ENCODE data around the gene ACKR2.
"Not testable (repeated sequence)": the region's sequence is repeated elsewhere in the genome, so short reads cannot be mapped to it uniquely, and the experiment has no call there.

The ACKR2 gene

DNA sequence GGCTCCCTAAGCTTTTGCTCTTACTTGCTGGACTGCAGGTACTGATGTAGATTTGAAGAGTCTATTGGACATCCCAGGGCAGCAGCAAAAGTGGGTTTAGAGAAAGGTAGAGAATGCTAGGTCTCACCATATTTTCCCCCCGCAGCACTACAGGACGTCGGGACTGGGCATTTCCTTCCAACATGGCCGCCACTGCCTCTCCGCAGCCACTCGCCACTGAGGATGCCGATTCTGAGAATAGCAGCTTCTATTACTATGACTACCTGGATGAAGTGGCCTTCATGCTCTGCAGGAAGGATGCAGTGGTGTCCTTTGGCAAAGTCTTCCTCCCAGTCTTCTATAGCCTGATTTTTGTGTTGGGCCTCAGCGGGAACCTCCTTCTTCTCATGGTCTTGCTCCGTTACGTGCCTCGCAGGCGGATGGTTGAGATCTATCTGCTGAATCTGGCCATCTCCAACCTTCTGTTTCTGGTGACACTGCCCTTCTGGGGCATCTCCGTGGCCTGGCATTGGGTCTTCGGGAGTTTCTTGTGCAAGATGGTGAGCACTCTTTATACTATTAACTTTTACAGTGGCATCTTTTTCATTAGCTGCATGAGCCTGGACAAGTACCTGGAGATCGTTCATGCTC is 55.2 kb downstream of the ACKR2 start:
- no peak for DNase-seq

DNA sequence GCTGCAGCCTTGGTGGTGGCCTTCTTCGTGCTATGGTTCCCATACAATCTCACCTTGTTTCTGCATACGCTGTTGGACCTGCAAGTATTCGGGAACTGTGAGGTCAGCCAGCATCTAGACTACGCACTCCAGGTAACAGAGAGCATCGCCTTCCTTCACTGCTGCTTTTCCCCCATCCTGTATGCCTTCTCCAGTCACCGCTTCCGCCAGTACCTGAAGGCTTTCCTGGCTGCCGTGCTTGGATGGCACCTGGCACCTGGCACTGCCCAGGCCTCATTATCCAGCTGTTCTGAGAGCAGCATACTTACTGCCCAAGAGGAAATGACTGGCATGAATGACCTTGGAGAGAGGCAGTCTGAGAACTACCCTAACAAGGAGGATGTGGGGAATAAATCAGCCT is 56.0 kb downstream of the ACKR2 start:
- no peak for DNase-seq

DNA sequence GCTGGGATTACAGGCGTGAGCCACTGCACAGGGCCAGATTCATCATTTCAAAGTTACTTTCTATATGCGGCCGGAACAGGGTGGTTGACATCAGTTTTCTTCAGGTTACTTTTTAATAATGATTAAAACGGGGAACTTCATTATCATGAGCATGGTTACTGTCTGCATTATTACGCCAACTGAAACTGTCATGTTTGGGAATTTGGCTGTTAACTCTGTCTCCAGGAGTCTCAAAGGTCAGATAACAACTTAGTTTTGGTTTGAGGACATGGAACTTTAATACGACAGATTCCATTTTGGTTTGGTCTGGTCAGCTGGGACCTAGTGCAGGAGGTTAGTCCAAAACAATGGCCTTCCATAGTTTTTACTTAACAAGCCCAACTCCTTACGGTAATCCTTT is 57.9 kb downstream of the ACKR2 start:
- no peak for DNase-seq

DNA sequence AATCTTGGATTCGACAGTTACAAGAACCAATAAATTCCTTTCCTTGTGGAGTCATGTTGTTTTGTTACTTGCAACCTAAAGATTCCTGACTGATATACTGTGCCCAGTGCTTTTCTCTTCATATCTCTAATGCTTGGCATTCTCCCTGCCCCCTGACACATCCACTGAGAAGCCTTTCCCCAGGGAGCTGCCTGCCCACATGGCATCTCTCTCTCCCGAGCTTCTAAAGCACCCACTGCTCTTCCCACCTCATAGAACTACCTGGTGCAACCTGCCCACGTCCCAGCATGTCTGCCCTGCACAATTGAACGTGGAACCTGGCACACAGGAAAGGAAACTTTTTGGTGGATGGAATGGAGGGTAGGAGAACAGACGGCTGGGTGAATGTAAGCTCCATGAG is 59.6 kb downstream of the ACKR2 start:
- DNase-seq: no peak

DNA sequence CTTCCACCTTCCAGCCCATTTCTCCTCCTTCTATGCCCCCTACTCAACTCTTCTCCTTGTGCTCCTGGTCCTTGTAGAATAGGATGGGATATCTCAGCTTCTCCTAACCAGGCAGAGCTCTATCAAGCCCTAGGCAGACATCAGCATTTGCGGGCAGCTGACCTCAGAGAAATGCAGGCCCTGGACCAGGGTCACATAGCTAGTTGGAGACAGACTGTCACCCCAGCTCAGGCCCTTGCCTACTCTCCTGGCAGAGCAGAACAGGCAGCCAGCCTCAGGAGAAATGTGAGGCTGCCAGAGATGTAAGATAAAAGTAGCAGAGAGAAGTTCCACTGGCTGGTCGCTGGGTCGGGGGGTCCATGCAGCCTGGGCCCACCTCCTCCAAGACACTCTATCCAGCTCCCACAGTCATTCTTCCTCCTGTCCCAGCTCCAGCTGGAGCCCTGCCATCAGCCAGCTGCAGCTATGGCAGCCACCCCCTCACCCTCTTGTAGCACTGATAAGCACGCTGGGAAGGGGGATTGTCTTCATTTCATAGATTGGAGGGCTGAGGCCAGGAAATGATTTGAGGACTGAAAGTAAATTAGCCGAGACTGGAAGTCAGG is 62.4 kb downstream of the ACKR2 start:
- no peak for DNase-seq

DNA sequence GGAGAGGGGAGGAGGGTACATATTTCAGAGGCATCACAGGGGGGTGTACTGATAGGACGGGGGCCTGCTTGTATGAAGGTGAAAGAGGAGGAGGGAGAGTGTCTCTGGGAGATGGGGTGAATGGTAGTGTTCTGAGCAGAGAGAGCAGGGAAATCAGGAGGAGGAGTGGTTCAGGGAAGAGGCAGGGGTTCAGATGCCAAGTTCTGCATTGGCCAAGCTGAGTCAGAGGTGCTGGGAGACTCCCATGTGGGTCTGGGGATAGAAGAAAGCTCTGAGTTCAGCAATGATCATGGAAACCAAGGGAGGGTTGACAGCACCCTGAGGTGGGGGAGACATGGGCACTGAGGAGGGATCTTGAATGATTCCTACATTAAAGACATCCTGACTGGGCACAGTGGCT is 63.5 kb downstream of the ACKR2 start:
- no peak for DNase-seq

DNA sequence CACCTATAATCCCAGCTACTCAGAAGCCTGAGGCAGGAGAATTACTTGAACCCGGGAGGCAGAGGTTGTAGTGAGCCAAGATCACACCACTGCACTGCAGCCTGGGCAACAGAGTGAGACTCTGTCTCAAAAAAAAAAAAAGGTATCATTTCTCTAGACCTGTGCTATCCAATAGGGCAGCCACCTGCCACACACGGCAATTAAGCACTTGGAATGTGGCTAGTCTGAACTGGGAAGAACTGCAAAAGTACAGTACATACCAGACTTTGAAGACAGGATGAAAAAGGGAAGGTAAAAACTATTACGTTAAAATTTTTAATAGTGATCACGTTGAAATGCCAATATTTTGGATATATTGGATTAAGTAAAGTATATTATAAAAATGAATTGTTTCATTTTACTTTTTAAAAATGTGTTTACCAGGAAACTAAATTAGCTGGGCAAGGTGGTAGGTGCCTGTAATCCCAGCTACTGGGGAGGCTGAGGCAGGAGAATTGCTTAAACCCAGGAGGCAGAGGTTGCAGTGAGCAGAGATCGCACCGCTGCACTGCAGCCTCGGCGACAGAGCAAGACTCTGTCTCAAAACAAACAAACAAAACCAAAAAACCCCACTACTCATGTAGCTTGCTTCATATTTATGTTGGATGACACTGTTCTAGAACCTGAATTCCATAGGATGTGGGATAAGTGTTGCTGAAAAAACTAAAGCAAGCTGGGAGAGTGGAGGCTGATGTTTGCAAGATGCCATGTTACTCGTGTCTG is 64.2 kb downstream of the ACKR2 start:
- DNase-seq: no peak

DNA sequence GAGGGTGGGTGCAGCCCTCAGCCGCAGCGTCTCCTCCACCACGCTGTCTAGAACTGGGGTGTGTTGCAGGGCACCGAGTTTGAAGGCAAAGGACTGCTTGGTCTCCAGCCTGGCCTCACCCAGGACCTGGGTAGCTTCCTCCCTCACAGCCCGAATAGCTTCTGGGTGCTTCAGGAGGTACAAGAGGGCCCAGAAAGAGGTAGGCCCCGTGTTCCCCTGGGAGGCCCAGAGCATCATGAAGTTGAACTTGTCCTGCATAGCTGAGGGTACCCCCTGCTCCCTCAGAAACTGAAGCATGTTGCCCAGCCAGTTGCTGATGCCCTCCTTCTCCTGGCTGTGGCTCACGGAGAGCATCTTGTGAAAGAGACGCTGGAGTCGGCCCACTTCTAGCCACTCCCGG is 65.5 kb downstream of the ACKR2 start:
- no peak for DNase-seq

DNA sequence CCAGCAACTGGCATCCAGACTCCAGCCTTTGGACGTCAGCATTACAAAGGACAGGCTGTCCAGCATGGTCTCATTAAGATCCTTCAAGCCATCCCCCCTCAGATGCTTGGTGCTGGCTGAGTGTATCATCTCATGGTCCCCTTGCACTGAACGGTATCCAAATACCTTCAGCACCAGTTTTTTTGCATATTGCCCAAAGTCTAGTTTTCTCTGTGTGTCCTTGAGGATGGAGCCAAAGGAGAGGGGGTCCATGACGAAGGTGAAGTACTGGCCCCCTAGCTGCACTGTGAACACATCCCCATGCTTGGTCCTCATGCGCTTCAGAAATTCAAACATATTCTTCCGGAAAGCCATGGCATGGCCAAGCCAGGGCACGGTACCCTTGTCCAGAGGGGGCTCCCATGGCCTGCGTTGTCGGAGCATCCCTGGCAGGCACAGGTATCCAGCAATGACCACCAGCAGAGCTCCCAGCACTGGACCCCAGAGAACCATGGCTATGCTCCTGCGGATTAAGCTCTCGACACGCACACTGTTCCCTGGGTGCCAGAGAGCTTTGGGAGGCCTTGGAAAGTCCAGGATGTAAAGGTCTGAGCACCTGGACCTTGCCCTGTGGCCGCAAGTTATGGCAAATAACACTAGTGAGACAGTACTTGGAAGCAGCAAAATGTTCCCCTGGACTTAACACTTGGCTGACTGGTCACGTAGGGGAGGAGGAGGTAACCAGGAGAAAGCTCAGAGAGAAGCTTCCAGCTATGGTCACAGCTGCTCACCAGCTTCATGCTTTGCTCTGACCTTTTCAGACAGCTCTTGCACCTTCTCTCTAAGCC is 66.3 kb downstream of the ACKR2 start, which contains the start of gene CYP8B1:
Gene CYP8B1 (minus strand): TSS at position 555 of the 827 bp plus-strand sequence. CDS start 63 bp downstream, at position 492.
- DNase-seq: no peak

DNA sequence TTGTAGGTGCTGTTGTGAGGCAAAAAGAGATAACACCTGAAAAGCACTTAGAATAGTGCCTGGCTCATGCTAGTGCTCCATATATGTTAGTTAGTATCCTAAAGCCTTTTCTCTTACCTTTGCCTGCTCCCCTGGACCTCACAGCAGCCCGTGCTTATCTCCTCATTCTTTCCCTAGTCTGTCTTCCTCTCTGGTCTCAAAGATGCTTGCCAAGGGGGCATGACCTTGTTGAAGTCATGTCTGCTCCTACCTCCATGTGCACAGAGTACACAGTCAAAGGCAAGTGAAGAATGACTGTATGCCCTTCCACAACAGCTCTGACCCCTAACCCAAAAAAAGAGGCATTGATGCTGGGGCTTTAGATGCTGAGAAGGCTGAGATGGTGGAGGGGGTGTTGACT is 67.2 kb downstream of the ACKR2 start:
- no peak for DNase-seq

DNA sequence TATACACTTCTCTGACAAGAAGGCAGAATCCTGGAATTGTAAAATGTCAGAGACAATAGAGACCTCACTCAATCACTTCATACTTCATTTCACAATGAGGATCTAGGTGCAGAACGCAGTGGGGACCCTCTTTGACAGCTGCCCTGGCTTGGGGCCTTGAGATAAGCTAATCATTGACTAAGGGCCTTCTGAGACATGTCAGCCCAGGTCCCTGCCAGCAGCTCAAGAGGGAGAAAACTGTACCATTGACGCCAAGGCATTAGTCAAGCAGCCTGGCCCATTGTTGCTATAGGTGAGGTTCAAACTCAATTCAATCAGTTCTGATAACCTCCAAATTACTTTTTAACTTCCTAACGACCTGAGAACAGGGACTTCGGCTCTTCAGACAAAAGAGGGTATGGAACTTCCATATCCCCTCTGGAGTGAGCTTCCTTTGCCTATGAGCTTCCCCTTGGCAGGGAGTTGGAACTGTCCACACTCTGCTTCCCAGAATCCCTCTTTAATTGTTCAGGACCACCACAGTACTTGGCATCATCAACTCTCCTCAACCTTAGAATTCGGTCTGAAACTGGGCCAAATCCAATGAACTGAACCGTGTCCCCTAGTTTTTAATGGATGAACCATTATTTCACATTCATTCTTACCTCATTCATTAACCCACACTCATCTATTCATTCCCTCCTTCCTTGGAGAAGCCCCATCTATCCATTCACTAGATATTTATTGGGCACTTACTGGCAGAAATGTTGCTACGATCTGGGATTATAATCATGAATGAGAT is 67.9 kb downstream of the ACKR2 start:
- no peak for DNase-seq

DNA sequence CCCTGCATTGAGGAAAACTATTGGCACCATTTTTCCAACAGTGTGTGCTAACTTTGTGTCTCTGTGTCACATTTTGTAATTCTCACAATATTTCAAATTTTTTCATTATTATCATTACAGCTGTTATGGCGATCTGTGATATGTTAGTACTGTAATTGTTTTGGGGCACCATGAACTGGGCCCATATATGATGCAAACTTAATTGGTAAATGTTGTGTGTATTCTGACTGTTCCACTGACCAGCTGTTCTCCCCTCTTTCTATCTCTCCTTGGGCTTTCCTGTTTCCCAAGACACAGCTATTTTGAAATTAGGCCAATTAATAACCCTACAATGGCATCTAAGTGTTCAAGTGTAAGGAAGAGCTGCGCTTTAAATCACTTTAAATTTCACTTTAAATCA is 68.6 kb downstream of the ACKR2 start:
- DNase-seq: no peak

DNA sequence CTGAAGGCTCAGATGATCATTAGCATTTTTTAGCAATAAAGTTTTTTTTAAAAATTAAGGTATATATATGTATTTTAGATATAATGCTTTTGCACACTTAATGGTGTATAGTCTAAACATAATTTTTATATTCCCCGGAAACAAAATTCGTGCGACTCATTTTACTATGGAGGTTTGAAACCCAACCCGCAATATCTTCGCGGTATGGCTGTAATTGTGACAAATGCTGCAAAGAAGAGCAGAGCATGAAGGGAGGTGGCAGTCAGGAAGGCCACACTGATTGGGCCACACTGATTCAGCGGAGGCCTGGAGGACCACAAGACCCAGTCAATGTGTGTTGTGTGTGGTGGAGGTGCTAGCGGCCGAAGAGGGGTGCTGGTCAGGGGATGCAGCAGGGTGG is 70.9 kb downstream of the ACKR2 start:
- DNase-seq: no peak

DNA sequence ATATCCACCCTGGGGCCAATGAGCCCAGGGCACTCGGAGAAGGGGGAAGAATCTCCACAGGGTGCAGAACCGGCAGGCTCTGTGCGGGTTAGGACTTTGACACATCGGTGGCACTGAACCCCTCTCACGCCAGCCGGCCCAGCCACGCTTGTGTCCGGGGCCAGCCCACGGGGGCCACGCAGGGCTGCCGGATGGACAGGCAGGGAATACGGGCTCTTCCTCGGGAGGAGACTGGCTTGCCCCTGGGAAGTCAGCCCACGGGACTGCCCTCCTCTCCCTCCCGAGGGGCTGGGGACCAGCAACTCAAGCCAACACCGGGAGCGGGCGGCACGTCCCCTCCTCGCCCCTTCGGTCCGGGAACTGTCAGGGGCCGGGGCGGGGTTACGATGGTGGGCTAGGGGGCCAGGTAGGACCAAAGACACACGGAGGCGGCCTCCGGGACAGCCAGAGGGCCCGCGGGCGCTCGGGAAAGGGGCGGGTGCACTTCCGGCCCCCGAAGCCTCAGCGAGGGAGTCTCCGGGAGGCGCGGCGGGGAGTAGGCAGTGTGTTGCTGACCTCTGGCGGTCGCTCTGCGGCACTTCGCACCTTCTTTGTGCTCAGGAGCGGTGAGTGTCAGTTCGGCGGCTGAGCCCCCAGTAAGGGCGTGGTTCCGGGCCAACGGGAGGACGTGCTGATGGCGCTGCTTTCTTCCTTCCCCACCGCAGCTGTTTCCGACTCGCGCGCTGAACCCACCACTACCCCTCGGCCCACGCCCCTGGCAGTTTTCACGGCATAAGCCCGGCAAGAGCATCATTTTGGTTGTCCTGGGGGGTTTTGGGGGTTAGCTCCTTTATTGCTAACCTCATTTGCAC is 71.6 kb downstream of the ACKR2 start:
- DNase-seq: peak; percentile 50

DNA sequence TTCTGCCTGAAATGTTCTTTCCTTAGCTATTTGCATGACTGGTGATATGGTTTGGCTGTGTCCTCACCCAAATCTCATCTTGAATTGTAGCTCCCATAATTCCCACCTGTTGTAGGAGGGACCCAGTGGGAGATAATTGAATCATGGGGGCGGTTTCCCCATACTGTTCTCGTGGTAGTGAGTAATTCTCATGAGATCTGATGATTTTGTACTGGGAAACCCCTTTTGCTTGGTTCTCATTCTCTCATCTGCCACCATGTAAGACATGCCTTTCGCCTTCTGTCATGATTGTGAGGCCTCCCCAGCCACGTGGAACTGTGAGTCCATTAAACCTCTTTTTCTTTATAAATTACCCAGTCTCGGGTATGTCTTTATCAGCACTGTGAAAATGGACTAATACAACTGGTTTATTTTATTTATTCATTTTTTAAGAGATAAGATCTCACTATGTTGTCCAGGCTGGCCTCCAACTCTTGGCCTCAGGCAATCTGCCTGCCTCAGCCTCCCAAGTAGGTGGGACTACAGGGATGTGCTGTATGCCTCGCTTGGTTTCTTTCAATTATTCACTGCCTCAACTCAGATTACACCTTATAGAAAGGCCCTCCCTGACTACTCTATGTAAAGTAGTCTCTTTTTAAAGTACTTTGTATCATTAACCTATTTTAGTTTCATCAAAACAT is 74.1 kb downstream of the ACKR2 start:
- not testable (repeated sequence) for DNase-seq

DNA sequence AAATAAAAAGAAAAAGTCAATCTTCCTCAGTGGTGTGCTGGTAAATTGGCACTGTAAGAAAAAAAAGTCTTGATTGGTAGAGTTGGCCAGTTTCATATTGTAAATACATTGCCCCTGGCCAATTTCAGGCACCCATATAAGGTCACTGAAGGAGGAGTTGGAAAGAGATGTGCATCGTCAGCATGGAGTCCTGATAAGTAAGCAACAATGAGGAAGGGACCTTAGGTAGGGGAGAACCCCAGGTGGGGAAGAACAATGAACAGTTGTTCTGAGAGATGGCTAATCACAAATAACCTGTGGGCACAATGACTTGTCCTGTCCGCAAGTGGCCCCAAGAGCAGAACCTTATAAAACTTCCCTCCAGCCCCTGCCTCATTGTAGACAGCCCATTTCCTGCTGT is 75.1 kb downstream of the ACKR2 start:
- no peak for DNase-seq

DNA sequence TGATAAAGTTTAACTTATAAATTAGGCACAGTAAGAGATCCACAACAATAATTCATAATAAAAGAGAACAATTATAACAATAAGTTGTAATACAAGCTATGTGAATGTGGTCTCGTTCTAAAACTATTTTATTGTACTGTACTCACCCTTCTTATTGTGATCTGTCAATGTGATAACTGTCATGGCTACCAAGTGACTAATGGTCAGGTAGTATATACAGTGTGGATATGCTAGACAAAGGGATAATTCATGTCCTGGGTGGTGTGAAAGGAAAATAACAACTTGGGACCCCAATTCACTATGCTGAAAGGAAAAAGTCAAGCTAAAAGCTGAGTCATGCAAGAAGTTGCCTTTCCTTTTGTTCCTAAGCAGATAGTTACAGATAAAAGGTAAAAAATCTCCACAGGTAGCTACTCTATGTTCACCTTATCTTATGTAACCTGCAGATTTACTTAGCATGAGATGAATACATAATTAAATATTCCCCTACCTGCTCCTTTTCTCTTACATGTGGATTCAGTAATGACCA is 77.1 kb downstream of the ACKR2 start:
- no peak for DNase-seq

DNA sequence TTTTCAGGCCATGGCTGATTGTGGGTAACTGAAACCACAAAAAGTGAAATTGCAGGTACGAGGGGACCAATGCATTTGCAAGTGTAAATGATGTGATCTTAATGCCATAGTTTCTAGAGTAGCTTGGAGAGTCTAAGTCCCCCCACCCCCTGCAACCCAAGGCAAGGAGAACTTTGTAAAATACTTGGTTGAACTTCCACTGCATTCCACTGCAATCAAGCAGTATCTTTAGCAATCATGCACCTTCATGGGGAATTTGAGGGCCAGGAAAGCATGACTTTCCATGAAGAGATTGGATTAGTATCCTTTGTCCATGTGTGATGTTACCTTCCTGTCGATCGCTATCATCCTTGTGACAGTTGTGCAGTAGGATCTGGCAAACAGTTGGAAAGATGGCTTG is 77.8 kb downstream of the ACKR2 start:
- DNase-seq: no peak

DNA sequence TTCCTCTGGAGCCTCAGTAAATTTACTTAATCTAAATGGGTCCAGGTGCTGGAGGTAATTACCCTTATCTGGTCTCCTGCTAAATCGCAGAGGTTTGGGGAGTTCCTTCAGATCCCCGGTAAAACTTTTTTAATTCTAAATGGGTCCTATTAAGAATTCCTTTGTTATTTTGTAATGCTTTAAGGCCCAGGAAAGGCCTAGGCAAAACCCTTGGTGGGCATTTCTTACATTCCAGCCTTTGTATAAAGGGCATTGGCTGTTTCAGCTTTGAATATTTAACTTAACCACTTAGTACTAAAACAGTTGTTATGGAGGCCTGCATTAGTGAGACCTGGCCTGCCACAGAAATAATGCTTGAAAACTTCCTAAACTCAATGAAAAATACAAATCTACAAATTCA is 81.8 kb downstream of the ACKR2 start:
- no peak for DNase-seq

DNA sequence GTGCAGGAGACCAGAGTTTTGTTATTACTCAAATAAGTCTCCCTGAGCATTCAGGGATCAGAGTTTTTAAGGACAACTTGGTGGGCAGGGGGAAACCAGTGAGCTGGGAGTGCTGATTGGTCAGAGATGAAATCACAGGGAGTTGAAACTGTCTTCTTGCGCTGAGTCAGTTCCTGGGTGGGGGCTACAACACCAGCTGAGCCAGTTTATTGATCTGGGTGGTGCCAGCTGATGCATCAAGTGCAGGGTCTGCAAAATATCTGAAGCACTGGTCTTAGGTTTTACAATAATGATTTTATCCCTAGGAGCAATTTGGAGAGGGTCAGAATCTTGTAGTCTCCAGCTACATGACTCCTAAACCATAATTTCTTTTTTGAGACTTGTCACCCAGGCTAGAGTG is 82.9 kb downstream of the ACKR2 start:
- DNase-seq: no peak

DNA sequence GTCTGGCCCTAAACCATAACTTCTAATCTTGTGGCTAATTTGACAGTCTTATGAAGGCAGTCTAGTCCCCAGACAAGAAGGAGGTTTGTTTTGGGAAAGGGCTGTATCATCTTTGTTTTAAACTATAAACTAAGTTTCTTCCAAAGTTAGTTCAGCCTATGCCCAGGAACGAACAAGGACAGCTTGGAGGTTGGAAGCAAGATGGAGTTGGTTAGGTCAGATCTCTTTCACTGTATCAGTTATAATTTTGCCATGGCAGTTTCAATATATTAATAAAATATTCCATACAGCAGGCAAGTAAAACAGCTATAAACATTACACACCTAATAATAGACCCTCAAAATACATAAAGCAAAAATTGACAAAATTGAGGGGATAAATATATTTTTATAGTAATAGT is 83.6 kb downstream of the ACKR2 start:
- no peak for DNase-seq
